K562 (cell line): ENCODE data around the gene SH3BP5L. TPM values are rescaled to one million over a fixed set of nuclear protein-coding genes. Genes with fewer than 3 reads are reported as not detected.

Experiments used
- CHD4 ChIP-seq: fragments of 200-600 bp; sonication (generic); IDR thresholded peaks from 3 replicates; pipeline ENCODE4 v1.6.1; 2012; ENCODE audit warnings: low read depth, mild to moderate bottlenecking, mixed read lengths, low read length, inconsistent platforms; ENCODE audit not compliant: insufficient read depth, insufficient replicate concordance, poor library complexity, severe bottlenecking
- ESRRB ChIP-seq: fragments of 250-450 bp; sonication (Bioruptor Pico); IDR thresholded peaks from 2 replicates; pipeline ENCODE4 v1.5.0; 2020; ENCODE audit warnings: mild to moderate bottlenecking, moderate library complexity, borderline replicate concordance
- KAT7 ChIP-seq: sonication (generic); formaldehyde crosslinking; IDR thresholded peaks from 2 replicates; pipeline ENCODE4 v1.8.0; 2022; ENCODE audit warnings: missing genetic modification reagents, mild to moderate bottlenecking, borderline replicate concordance
- L3MBTL2 ChIP-seq: fragments of 450-650 bp; IDR thresholded peaks from 2 replicates; pipeline ENCODE4 v1.6.1; 2016; ENCODE audit warnings: mild to moderate bottlenecking, moderate library complexity
- MCM3 ChIP-seq: fragments of 450-650 bp; IDR thresholded peaks from 2 replicates; pipeline ENCODE4 v1.6.1; 2016
- MXD1 ChIP-seq: fragments of 250-450 bp; sonication (Bioruptor Pico); IDR thresholded peaks from 2 replicates; pipeline ENCODE4 v1.8.0; 2021; ENCODE audit warnings: borderline replicate concordance, mild to moderate bottlenecking, moderate library complexity; ENCODE audit not compliant: poor library complexity, severe bottlenecking
- NFXL1 ChIP-seq: fragments of 450-650 bp; formaldehyde crosslinking; IDR thresholded peaks from 2 replicates; pipeline ENCODE4 v1.4.0; 2021; ENCODE audit warnings: mild to moderate bottlenecking
- NR1H2 ChIP-seq: sonication (generic); formaldehyde crosslinking; IDR thresholded peaks from 2 replicates; pipeline ENCODE4 v1.4.0; 2020; ENCODE audit warnings: mild to moderate bottlenecking, missing genetic modification reagents
- POLR2A ChIP-seq: fragments of 450-650 bp; conservative IDR thresholded peaks from 2 replicates; pipeline ENCODE4 v1.6.1; 2016
- SOX6 ChIP-seq: fragments of 450-650 bp; IDR thresholded peaks from 2 replicates; pipeline ENCODE4 v1.6.1; 2014; ENCODE audit warnings: mild to moderate bottlenecking
- SREBF2 ChIP-seq: sonication (generic); formaldehyde crosslinking; IDR thresholded peaks from 2 replicates; pipeline ENCODE4 v1.4.0; 2020; ENCODE audit warnings: mild to moderate bottlenecking, missing genetic modification reagents
- ZBTB2 ChIP-seq: fragments of 450-650 bp; IDR thresholded peaks from 2 replicates; pipeline ENCODE4 v1.6.1; 2016; ENCODE audit warnings: antibody characterized with exemption
- ZFX ChIP-seq: sonication (generic); formaldehyde crosslinking; IDR thresholded peaks from 2 replicates; pipeline ENCODE4 v1.8.0; 2022; ENCODE audit warnings: mild to moderate bottlenecking, missing genetic modification reagents, moderate library complexity
- ZKSCAN3 ChIP-seq: fragments of 250-450 bp; sonication (Bioruptor Pico); IDR thresholded peaks from 2 replicates; pipeline ENCODE4 v1.4.0; 2020
- ZNF232 ChIP-seq: sonication (generic); formaldehyde crosslinking; IDR thresholded peaks from 2 replicates; pipeline ENCODE4 v1.8.0; 2022; ENCODE audit warnings: mild to moderate bottlenecking, missing genetic modification reagents
- ZNF311 ChIP-seq: fragments of 250-450 bp; sonication (Bioruptor Pico); IDR thresholded peaks from 2 replicates; pipeline ENCODE4 v1.4.0; 2020; ENCODE audit warnings: mild to moderate bottlenecking, moderate library complexity
- polyA plus RNA-seq, 8 experiments: library from polyadenylated mRNA; depleted of rRNA in 4 of 8; stranded (reverse) in 5 of 8; unstranded in 3 of 8; fragments of >200 nt; fragmentation: Nextera tagmentation in 2 of 8; fragmentation: Illumina TruSeq in 1 of 8; extraction: Ambion mirVana in 2 of 8; extraction: Trizol in 1 of 8; gene quantifications; 2 replicates each; pipeline versions ENCODE4 v1.2.1 to v1.2.3, GENCODE V29; 2011 to 2014; ENCODE audit warnings: inconsistent platforms in 1 of 8, missing spikeins in 1 of 8
- total RNA-seq, 7 experiments: library from RNA; depleted of rRNA in 6 of 7; stranded (reverse); fragments of >200 nt in 6 of 7; fragmentation: Illumina TruSeq in 2 of 7; extraction: Trizol in 2 of 7; gene quantifications; 2 replicates each; pipeline versions ENCODE4 v1.2.1 to v1.2.3, GENCODE V29; 2011 to 2021; ENCODE audit warnings: low replicate concordance in 1 of 7
- TF ChIP-seq, protein P1 (sequence below): sonication (generic); formaldehyde crosslinking; IDR thresholded peaks from 2 replicates; pipeline ENCODE4 v1.8.0; 2022; ENCODE audit warnings: mild to moderate bottlenecking, missing genetic modification reagents, borderline replicate concordance
- TF ChIP-seq, protein P2 (sequence below): fragments of 250-450 bp; sonication (Bioruptor Pico); IDR thresholded peaks from 2 replicates; pipeline ENCODE4 v1.8.0; 2021; ENCODE audit warnings: mild to moderate bottlenecking, moderate library complexity
- TF ChIP-seq, protein P3 (sequence below): sonication (generic); formaldehyde crosslinking; IDR thresholded peaks from 2 replicates; pipeline ENCODE4 v1.8.1; 2023; ENCODE audit warnings: mild to moderate bottlenecking, missing genetic modification reagents

Gene SH3BP5L
- total and polyA plus RNA-seq, 9 of the 15 experiments (the other 6 are each of a cell fraction or from before 2014, with no cell fraction given): 1.9 to 26.5 (median 15.8) TPM

DNA sequence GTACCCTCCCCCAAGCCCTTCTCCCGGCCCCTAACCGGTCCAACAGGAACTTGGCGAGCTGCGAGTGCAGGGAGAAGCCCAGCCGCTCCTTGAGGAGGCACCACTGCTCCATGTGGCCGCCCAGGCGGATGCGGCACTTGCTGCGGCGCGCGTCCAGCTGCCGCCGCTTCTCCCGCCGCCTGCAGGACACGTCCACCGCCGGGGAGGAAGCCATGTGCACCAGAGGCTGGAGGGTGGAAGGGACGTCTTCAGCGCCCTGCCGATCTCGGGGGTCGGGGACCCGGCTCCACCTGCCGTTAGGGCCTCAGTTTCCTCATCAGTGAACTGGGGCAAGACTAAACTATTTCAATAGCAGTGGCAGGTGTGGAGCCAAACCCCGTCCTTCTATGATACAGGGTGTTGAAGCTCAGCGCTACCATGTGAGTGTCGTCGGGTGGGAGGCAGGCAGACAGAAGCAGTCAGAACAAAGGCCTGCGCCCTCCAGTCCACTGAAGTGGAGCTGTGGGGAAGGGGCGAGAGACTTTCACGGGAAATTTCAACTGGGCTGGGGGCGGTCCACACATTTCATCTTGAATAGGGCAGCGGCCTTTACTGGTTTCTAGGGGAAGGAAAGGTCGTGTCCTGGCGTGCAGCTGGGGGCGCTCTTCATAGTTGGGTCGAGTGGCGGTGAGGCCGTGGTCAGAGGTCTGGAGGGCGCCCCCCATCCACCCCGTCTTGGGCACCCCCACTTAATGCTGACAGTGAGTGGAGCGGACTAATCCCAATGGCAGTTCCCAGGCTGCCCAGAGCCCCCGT lies 32.6 kb upstream of the SH3BP5L start (continued):
- TF ChIP-seq, protein P1, sequence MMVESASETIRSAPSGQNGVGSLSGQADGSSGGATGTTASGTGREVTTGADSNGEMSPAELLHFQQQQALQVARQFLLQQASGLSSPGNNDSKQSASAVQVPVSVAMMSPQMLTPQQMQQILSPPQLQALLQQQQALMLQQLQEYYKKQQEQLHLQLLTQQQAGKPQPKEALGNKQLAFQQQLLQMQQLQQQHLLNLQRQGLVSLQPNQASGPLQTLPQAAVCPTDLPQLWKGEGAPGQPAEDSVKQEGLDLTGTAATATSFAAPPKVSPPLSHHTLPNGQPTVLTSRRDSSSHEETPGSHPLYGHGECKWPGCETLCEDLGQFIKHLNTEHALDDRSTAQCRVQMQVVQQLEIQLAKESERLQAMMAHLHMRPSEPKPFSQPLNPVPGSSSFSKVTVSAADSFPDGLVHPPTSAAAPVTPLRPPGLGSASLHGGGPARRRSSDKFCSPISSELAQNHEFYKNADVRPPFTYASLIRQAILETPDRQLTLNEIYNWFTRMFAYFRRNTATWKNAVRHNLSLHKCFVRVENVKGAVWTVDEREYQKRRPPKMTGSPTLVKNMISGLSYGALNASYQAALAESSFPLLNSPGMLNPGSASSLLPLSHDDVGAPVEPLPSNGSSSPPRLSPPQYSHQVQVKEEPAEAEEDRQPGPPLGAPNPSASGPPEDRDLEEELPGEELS (CRISPR knock-in tag): peak; percentile 49; the same call in 1 of the 2 replicates
- TF ChIP-seq L3MBTL2: peak; percentile 89
- no peak for TF ChIP-seq CHD4
- no peak for TF ChIP-seq NFXL1
- TF ChIP-seq ZBTB2: no peak
- TF ChIP-seq, protein P2, sequence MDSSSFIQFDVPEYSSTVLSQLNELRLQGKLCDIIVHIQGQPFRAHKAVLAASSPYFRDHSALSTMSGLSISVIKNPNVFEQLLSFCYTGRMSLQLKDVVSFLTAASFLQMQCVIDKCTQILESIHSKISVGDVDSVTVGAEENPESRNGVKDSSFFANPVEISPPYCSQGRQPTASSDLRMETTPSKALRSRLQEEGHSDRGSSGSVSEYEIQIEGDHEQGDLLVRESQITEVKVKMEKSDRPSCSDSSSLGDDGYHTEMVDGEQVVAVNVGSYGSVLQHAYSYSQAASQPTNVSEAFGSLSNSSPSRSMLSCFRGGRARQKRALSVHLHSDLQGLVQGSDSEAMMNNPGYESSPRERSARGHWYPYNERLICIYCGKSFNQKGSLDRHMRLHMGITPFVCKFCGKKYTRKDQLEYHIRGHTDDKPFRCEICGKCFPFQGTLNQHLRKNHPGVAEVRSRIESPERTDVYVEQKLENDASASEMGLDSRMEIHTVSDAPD (CRISPR knock-in tag): no peak
- peak; percentile 13; the same call in 1 of the 2 replicates for TF ChIP-seq SOX6
- no peak for TF ChIP-seq ESRRB (CRISPR knock-in tag)
- peak; percentile 71 for TF ChIP-seq POLR2A
- TF ChIP-seq ZFX: peak; percentile 89
- no peak for TF ChIP-seq NR1H2 (CRISPR knock-in tag)
- TF ChIP-seq ZNF232: peak; percentile 66; the same call in 1 of the 2 replicates
- TF ChIP-seq MXD1 (CRISPR knock-in tag): no peak
- no peak for TF ChIP-seq ZNF311 (CRISPR knock-in tag)
- TF ChIP-seq SREBF2 (CRISPR knock-in tag): no peak
- TF ChIP-seq, protein P3, sequence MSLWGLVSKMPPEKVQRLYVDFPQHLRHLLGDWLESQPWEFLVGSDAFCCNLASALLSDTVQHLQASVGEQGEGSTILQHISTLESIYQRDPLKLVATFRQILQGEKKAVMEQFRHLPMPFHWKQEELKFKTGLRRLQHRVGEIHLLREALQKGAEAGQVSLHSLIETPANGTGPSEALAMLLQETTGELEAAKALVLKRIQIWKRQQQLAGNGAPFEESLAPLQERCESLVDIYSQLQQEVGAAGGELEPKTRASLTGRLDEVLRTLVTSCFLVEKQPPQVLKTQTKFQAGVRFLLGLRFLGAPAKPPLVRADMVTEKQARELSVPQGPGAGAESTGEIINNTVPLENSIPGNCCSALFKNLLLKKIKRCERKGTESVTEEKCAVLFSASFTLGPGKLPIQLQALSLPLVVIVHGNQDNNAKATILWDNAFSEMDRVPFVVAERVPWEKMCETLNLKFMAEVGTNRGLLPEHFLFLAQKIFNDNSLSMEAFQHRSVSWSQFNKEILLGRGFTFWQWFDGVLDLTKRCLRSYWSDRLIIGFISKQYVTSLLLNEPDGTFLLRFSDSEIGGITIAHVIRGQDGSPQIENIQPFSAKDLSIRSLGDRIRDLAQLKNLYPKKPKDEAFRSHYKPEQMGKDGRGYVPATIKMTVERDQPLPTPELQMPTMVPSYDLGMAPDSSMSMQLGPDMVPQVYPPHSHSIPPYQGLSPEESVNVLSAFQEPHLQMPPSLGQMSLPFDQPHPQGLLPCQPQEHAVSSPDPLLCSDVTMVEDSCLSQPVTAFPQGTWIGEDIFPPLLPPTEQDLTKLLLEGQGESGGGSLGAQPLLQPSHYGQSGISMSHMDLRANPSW (CRISPR knock-in tag): peak; percentile 84
- peak; percentile 22; the same call in 1 of the 2 replicates for TF ChIP-seq KAT7 (CRISPR knock-in tag)
- TF ChIP-seq MCM3: no peak
- TF ChIP-seq ZKSCAN3: no peak
